ENCODE data around the gene RNASE1. TPM values are rescaled to one million over a fixed set of nuclear protein-coding genes. Genes with fewer than 3 reads are reported as not detected.

RNASE1 gene
- total and polyA plus RNA-seq, 9 of the 15 experiments (the other 6 are each of a cell fraction or from before 2014, with no cell fraction given) = 6.4 to 33.3 (median 13.9) TPM

- TF ChIP-seq E2F6 (IDR thresholded peaks at IDR 0.05; ENCODE audit: borderline replicate concordance in 1 of 2, extremely low read depth in 1 of 2, insufficient read depth in 1 of 2, insufficient read length in 1 of 2, low read depth in 1 of 2, low read length in 1 of 2, poor library complexity in 1 of 2, severe bottlenecking in 1 of 2) (peak in 1 of 2 experiments; percentile 21), THRB (CRISPR knock-in tag; conservative IDR thresholded peaks at IDR 0.05) (no peak), ATF1 (CRISPR knock-in tag; IDR thresholded peaks at IDR 0.05) (no peak), ATF1 (tag; IDR thresholded peaks at IDR 0.05) (0 out of 2 replicates have a peak, but pooled peaks have one; percentile 23), ZNF232 (CRISPR knock-in tag; IDR thresholded peaks at IDR 0.05) (no peak), L3MBTL2 (IDR thresholded peaks at IDR 0.05) (peak; percentile 26; the same call in 1 of the 2 replicates), ARNT (IDR thresholded peaks at IDR 0.05) (peak in 1 of 2 experiments; percentile 71; a peak in 1 of 4 replicates), MAFK (IDR thresholded peaks at IDR 0.05; ENCODE audit: low read length) (no peak), COPS2 (conservative IDR thresholded peaks at IDR 0.05) (no peak), RBFOX2 (IDR thresholded peaks at IDR 0.05; ENCODE audit: low read depth, low read length) (peak; percentile 18; the same call in 1 of the 2 replicates), HOMEZ (CRISPR knock-in tag; IDR thresholded peaks at IDR 0.05) (no peak), JUND (IDR thresholded peaks at IDR 0.05; ENCODE audit: borderline replicate concordance, low read depth, low read length) (no peak), JUND (tag; IDR thresholded peaks at IDR 0.05; ENCODE audit: borderline replicate concordance, low read depth, low read length) (peak; percentile 41; the same call in 1 of the 3 replicates), HDAC2 (IDR thresholded peaks at IDR 0.05) (no peak), JUN (IDR thresholded peaks at IDR 0.05; ENCODE audit: borderline replicate concordance, low read depth, low read length) (no peak), JUN (CRISPR knock-in tag; IDR thresholded peaks at IDR 0.05; ENCODE audit: borderline replicate concordance) (no peak), HDAC6 (IDR thresholded peaks at IDR 0.05; ENCODE audit: low read depth, low read length) (no peak), NKRF (IDR thresholded peaks at IDR 0.05; ENCODE audit: borderline replicate concordance) (no peak), MYC (IDR thresholded peaks at IDR 0.05; ENCODE audit: low read depth, low read length) (peak; percentile 43; the same call in 1 of the 2 replicates), MYC (CRISPR knock-in tag; IDR thresholded peaks at IDR 0.05; ENCODE audit: borderline replicate concordance, low read depth) (no peak), TAF15 (IDR thresholded peaks at IDR 0.05; ENCODE audit: low read depth, low read length) (no peak), RCOR1 (IDR thresholded peaks at IDR 0.05; ENCODE audit: borderline replicate concordance in 1 of 2, low read depth in 2 of 2, low read length in 2 of 2) (peak in 1 of 2 experiments; percentile 51; a peak in 1 of 4 replicates)
Measured at GRCh38 chr14:20820063-20820904, 17.6 kb upstream of the RNASE1 start (continued).

All from K562 (cell line).